Astrocyte of the spinal cord (primary cell): ENCODE measurements around the gene GLTP.
"Not testable (repeated sequence)": the region's sequence is repeated elsewhere in the genome, so short reads cannot be mapped to it uniquely, and the experiment has no call there.

Experiments used
- DNase-seq: peaks from one replicate; pipeline ENCODE4 v3.0.0; 2011; ENCODE audit warnings: low read depth, low spot score
- H3K4me3 ChIP-seq: 2 replicates; pipeline ENCODE4 v1.5.1; 2011; ENCODE audit warnings: low read depth, mild to moderate bottlenecking, low read length, moderate library complexity
- CTCF ChIP-seq: IDR thresholded peaks from 2 replicates; pipeline ENCODE4 v1.5.1; 2012; ENCODE audit warnings: low read depth, mild to moderate bottlenecking, low read length, inconsistent platforms
- in situ Hi-C: cut with HindIII; loops from 2 replicates; pipeline ENCODE4 v1.10.0; 2017; ENCODE audit warnings: low sequenced_read_pairs

GLTP gene

DNA sequence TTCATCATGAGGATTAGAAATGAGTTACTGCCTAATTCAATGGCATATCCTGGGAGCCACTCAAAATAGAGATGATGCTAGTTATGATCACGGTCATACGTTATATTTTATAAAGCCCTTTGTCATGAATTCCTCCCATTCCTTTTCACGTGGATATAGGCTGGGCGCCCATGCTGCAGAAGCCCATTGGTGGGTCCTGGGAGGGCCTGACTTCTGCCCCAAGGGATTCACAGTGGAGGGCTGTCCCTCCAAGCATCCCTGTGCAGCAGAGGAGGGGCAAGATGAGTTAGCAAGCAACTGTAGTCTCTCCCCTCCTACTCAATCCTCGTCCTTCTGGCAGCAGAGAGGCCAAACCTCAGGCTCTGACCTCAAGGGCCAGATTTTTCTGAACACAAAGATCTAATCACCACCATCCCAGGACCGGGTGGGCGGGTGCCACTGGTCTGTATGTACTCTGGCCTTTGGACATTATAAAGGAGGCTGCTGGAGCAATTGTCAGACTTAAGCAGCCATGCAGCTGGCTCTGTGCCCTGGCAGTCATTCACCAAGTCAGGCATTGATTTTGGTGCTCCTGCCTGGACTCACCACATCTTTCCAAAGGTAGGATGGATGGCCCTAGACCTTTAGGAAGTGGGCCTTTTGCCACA lies 8.6 kb downstream of the GLTP start:
- DNase-seq, result no peak
- no peak for TF ChIP-seq CTCF
- in situ Hi-C loops, result no loop called here
- H3K4me3 ChIP-seq, result no peak overlapping the region

DNA sequence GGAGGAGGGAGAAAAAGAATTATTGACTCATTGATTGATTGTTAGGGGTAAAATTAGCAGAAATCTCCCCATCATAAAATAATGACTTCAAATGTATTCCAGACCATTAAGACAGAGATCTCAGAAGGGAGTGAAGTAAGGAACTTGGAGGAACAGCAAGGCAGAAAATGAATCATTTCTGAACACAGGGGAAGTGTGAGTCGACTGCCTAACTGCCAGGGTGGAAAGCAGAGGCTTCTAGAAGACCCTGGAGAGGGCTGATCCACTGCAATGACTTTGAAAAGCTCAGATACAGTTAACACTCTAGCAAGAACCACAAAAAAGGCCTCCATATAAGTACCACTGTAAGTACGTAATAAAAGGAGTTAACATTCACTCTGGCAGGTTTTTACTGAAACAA lies 9.7 kb downstream of the GLTP start:
- TF ChIP-seq CTCF, result no peak
- peak; percentile 41 for DNase-seq
- in situ Hi-C loops, result no loop called here
- H3K4me3 ChIP-seq, result no peak overlapping the region

- in situ Hi-C loops, result no loop called here
- no peak for DNase-seq
Observed at GRCh38 chr12:109868182-109869051, 11.9 kb downstream of the GLTP start.

GRCh38 chr12:109864916-109865315 lies 15.4 kb downstream of the GLTP start:
- DNase-seq, result no peak
- in situ Hi-C loops, result no loop called here
- no peak for TF ChIP-seq CTCF
- H3K4me3 ChIP-seq, result no peak overlapping the region

More at GRCh38 chr12:109868182-109869051, 11.9 kb downstream of the GLTP start:
- TF ChIP-seq CTCF, result no peak
- no peak overlapping the region for H3K4me3 ChIP-seq

GRCh38 chr12:109863847-109864712 lies 16.3 kb downstream of the GLTP start:
- H3K4me3 ChIP-seq, result no peak overlapping the region
- DNase-seq, result peak; percentile 28
- in situ Hi-C loops, result no loop called here
- TF ChIP-seq CTCF, result no peak

GRCh38 chr12:109862491-109862890 lies 17.9 kb downstream of the GLTP start:
- DNase-seq, in situ Hi-C loops, H3K4me3 ChIP-seq: not testable (repeated sequence)
